ENCODE measurements around the gene VAT1.
A peak's percentile ranks its signal among the peaks of the same experiment; 100 is the strongest.

Gene VAT1

DNA sequence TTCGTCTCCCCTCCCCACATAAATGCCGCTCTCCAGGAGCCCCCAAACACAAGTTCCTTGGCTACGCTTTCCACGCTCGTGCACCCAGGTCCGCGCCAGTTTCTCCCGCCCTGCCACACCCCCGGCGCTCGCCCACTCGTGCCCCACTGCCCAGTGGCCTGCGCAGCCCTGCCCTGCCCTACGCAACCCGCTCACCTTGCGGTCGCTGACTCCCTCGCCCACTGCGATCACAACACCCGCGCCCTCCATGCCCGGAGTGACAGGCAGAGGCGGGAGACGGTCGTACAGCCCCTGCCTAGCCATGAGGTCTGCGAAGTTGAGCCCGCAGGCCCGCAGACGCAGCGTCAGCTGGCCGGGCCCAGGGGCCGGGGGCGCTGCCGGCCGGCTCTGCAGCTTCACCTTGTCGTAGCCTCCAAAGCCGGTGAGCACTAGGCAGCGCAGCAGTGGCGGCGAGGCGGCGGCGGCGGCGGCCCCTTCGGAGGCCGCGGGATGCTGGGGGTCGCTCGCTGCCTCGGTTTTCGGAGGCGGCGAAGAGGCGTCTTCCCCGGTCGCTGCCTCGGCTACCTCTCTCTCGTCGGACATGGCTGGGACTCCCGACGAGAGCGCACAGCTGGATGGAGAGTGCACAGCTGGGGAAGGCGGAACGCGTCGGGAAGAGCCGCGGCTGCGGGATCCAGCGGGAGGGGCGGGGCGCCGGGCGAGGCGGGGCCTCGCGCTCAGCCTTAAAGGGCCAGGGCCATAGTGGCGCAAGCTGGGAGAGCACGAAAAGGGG is at the start of gene VAT1:
Gene VAT1, minus strand, starts transcription at position 645 of the 772 bp plus-strand sequence. Its CDS starts 63 bp downstream, at position 582.
- peak; percentile 78 for DNase-seq (ENCODE audit: extremely low read depth, insufficient read length)
- Histone ChIP-seq H3K4me3 (replicated peaks; ENCODE audit: low read depth, low read length) (peak within 1 kb of the TSS; percentile 72), H3K36me3 (ENCODE audit: control insufficient read depth, insufficient read depth, low read length) (no peaks in the 10 kb centered on the region), H3K27me3 (replicated peaks; ENCODE audit: control insufficient read depth, insufficient read depth, low read length) (no peaks in the 10 kb centered on the region; the same call in 1 of the 2 replicates)
- TF ChIP-seq CTCF (IDR thresholded peaks at IDR 0.05; ENCODE audit: insufficient read depth, low read length, poor library complexity, severe bottlenecking), result no peak

- Histone ChIP-seq H3K36me3 (ENCODE audit: control insufficient read depth, insufficient read depth, low read length) (peaks cover 4% of the 10 kb centered on the region; the same call in 1 of the 2 replicates), H3K27me3 (replicated peaks; ENCODE audit: control insufficient read depth, insufficient read depth, low read length) (no peaks in the 10 kb centered on the region), H3K4me3 (replicated peaks; ENCODE audit: low read depth, low read length) (no peak overlapping the region)
- TF ChIP-seq CTCF (IDR thresholded peaks at IDR 0.05; ENCODE audit: insufficient read depth, low read length, poor library complexity, severe bottlenecking), result no peak
- no peak for DNase-seq (ENCODE audit: extremely low read depth, insufficient read length)
Measured at GRCh38 chr17:43070872-43071271, 48.7 kb upstream of the VAT1 start.

GRCh38 chr17:43070257-43070656 is 48.1 kb upstream of the VAT1 start:
- Histone ChIP-seq H3K36me3 (ENCODE audit: control insufficient read depth, insufficient read depth, low read length) (peaks cover 4% of the 10 kb centered on the region; the same call in 1 of the 2 replicates), H3K27me3 (replicated peaks; ENCODE audit: control insufficient read depth, insufficient read depth, low read length) (no peaks in the 10 kb centered on the region), H3K4me3 (replicated peaks; ENCODE audit: low read depth, low read length) (no peak overlapping the region)
- DNase-seq (ENCODE audit: extremely low read depth, insufficient read length), result no peak
- no peak for TF ChIP-seq CTCF (IDR thresholded peaks at IDR 0.05; ENCODE audit: insufficient read depth, low read length, poor library complexity, severe bottlenecking)

DNA sequence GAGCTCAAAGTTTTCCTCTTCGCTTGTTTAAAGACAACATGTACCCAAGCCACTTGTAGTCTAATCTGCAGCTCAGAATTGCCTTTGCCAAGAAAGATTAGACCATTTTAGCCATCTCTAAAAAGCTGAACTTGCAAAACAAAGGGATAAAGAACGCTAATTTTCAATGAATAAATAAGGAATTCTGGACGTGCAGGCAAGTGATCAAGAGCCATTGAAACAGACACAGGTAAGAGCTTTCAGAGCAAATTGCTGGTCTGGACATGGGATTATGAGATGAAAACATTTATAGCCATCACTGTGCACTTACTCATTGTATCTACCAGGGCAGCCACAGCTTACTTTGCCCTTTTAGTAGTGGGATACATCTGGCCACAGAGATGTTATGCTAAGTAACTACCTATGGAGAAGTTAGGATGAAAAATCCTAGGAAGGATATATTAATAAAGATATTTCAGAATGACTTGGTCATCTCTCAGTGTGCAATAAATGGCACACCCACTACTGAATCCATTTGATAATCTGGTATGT is 47.2 kb upstream of the VAT1 start:
- no peak for DNase-seq (ENCODE audit: extremely low read depth, insufficient read length)
- no peak overlapping the region for H3K4me3 ChIP-seq (replicated peaks; ENCODE audit: low read depth, low read length)
- no peak for TF ChIP-seq CTCF (IDR thresholded peaks at IDR 0.05; ENCODE audit: insufficient read depth, low read length, poor library complexity, severe bottlenecking)
- H3K36me3 ChIP-seq (ENCODE audit: control insufficient read depth, insufficient read depth, low read length), result peaks cover 4% of the 10 kb centered on the region; the same call in 1 of the 2 replicates
- no peaks in the 10 kb centered on the region for H3K27me3 ChIP-seq (replicated peaks; ENCODE audit: control insufficient read depth, insufficient read depth, low read length)

DNA sequence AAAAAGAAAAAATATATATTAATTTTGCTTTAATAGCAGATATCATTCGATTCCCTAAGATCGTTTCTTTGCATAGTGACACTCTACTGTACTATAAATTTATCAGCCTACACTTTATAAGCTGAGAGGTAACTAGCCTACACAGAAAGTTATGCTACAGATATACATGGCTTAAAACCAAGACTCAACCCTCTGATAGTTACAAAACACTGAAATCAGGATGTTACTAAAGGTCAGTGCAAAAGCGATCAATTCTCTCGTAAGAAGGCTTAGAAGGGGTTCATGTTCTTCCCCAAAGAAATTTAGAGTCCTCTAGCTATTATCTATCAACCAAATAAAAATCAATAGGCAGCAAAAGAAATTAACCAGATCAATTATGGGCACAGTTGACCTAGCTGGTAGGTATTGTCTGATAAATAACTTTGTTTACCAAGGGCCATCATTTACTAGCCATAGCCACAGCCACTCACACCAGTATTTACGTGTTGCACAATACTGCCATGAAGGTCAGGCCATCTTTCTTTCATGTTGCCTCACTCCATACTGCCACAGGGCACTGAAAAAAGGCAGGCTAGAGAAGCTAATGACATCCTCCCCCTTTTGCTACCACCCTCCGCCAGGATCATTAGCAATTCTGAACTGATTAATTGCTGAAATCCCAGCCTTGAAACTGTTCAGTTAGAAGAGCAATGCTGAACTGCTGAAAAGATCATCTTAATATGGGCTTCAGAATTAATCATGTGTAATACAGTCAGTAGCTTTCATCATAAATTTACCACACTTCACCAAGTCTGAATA is 46.6 kb upstream of the VAT1 start:
- TF ChIP-seq CTCF (IDR thresholded peaks at IDR 0.05; ENCODE audit: insufficient read depth, low read length, poor library complexity, severe bottlenecking), result no peak
- H3K36me3 ChIP-seq (ENCODE audit: control insufficient read depth, insufficient read depth, low read length), result peaks cover 4% of the 10 kb centered on the region; the same call in 1 of the 2 replicates
- H3K4me3 ChIP-seq (replicated peaks; ENCODE audit: low read depth, low read length), result no peak overlapping the region
- no peak for DNase-seq (ENCODE audit: extremely low read depth, insufficient read length)
- H3K27me3 ChIP-seq (replicated peaks; ENCODE audit: control insufficient read depth, insufficient read depth, low read length), result no peaks in the 10 kb centered on the region
